GM12801 (cell line): ENCODE data around the gene AKT1.

Experiments
- TF ChIP-seq, protein P1 (sequence below): IDR thresholded peaks from one replicate; pipeline ENCODE4 v1.5.1; 2011; ENCODE audit warnings: control low read depth; ENCODE audit not compliant: insufficient read length; ENCODE audit errors: extremely low read depth

Gene AKT1

DNA sequence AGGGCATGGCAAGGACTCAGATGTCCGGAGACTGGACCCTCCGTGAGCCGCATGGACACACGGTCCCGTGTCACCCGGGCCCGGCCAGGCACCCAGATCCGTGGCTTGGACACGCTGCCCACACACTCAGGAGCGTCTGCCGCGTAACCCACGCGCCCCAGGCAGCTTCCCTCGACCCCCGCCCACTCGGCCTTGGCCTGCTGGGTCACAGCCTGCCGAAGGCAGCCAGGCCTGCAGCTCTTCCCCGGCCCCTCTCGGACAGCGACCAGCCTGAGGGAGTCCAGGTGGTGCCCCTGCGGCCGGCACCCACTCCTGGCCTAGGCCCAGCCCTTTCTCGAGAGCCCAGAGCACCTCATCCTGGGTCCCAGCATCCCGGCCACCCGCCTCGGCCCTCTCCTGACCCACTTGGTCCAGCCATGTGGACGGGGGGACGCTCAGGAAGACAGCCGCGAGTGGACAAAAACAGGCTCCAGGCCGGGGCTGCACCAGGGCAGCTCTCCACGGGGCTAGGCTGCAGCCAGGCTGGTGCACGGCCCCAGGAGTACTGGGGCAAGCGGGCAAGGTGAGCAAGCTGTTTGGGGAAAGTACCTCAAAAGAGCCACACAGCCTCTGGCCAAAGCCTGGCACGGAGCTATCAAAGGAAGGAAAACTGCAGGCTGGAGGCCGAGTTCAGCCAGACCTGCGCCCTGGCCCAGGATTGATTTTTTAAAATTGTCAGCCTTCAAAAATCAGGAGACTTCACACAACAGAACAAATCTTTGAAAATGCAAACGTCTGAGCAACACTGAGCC, 6.5 kb downstream of the AKT1 start:
- TF ChIP-seq, protein P1, sequence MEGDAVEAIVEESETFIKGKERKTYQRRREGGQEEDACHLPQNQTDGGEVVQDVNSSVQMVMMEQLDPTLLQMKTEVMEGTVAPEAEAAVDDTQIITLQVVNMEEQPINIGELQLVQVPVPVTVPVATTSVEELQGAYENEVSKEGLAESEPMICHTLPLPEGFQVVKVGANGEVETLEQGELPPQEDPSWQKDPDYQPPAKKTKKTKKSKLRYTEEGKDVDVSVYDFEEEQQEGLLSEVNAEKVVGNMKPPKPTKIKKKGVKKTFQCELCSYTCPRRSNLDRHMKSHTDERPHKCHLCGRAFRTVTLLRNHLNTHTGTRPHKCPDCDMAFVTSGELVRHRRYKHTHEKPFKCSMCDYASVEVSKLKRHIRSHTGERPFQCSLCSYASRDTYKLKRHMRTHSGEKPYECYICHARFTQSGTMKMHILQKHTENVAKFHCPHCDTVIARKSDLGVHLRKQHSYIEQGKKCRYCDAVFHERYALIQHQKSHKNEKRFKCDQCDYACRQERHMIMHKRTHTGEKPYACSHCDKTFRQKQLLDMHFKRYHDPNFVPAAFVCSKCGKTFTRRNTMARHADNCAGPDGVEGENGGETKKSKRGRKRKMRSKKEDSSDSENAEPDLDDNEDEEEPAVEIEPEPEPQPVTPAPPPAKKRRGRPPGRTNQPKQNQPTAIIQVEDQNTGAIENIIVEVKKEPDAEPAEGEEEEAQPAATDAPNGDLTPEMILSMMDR = no peak

DNA sequence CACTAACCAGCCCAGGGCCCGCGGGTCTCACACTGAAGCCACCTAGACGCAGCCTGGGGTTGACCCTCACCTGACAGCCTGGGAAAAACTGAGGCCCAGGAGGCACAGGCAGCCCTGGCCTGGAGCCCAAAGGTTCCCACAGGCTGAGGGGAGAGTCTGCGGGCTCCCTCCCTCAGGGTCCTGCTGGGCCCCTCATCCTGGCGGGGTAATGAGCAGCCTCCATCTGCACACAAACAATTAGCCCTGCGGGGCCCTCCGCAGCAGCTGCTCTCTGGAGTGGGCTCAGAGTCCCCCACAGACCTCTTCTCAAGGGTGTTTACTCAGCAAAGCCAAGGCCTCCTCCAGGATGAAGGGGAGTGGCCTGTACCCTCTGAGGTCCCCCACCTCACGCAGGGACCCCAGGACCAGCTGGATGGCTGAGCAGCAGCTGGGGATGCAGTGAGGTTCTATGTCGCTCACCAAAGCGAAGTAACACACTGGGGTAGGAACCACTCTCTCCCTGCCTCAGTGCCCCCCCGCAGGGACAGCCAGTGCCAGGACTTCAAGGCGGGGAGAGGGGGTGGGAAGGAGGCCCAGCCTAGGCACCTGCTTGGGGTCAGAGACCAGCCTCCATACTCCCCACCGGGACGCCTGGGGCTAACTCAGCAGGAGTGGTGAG, 7.3 kb downstream of the AKT1 start:
- TF ChIP-seq, protein P1 = no peak

- TF ChIP-seq, protein P1 = no peak
Measured at GRCh38 chr14:104787736-104788135, 7.8 kb downstream of the AKT1 start.

DNA sequence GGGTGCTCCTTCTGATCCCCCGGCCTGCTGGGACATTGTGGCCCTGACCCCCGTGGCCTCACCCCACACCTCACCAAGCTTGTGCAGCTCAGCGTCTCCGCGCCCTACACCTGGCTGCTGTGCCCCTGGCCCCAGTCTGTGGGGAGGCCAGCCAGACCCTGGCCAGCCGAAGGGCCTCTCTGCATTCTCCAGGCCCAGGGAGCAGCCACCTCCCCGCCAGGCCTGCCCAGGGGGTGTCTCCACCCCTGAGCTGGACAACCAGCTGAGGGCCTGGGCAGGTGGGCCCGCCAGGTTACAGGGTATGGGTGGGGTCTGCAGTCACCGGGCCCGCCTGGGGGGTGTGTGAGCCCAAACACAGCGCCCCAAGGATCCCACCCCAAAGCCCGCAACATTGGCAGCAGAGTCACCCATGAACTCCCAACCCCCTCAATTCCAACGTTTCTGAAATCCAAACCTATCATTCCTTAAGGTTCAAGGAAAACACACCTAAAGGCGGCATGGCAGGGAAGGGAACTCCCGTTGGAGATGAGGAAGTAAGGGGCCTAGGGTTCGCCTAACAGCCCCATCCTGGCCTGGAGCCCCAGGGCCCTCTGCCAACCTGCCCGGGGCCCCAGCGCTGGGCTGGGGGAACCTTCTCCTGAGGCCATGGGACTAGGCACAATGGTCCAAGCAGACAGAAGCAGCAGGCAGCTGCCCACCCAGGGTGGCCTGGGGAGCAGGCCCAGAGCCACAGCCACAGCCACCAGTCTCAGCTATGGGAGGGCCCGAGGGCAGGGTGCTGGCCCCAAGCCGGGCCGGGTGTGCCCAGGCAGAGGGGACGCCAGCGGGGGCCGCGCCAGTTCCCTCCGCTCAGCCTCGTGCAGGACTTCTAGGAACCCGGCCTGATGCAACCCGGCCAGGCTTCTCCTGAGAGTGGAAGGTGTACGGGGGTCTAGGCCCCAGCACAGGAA, 8.5 kb downstream of the AKT1 start:
- TF ChIP-seq, protein P1 = no peak

GRCh38 chr14:104786091-104786586, 9.4 kb downstream of the AKT1 start:
- TF ChIP-seq, protein P1 = no peak

DNA sequence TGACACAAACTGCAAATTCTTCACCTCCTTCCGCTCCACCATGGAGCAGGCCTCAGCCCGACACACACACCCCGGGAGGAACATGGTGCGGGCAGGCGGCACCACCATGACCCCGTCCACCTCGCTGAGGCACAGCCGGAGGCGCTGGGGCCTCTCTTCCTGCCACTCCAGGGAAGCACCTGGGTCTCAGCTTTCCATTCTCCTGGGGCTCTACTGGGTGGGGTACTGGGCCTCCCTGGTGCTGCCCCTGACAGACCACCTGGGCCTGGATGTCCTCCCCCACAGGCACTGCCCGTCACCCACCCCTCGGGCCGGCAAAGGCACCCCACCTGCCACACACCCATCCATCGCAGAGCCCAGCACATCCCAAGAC, 9.9 kb downstream of the AKT1 start:
- TF ChIP-seq, protein P1 = no peak
